Measurements from ENCODE around the gene DNAJB8. TPM values are rescaled to one million over a fixed set of nuclear protein-coding genes. Genes with fewer than 3 reads are reported as not detected.

The DNAJB8 gene
- polyA plus RNA-seq, 1 experiment, result not detected

DNA sequence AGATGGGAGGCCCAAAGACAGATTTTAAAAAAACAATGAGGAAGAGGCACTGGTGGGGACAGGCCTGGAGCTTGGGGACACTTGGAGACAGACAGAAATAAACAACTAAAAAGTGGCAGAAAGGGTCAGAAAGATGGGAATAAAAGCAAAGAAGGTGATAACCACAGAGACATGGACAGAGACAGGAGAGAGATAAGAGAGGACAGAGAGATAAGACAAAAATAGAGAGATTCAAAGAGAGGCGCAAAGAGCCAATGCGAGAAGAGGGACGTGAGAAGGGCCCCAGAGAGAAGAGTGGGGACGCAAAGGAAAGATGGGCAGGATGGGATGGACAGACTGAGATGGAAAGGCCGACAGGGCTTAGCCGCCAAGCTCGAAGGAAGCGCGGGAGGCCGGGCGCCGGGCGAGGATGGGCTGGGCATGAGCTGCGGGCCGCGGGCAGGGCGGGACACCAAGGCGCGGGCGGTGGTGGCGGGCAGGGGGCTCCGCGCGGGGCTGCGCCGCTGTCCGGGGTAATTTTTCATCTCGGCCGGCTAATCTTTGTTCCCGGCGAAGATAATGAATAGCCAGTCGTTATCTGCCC is 29.4 kb upstream of the DNAJB8 start:
- no peak for DNase-seq (ENCODE audit: low read depth, low spot score)
- Histone ChIP-seq H3K27ac (ENCODE audit: low read depth, low read length) (no peak overlapping the region), H3K4me3 (ENCODE audit: low read depth, low read length) (no peak overlapping the region), H3K9me3 (ENCODE audit: control insufficient read depth, insufficient read depth, low read length) (no peaks in the 10 kb centered on the region; the same call in 1 of the 2 replicates), H3K27me3 (ENCODE audit: control insufficient read depth, insufficient read depth, low read length) (peaks cover 8% of the 10 kb centered on the region)
- TF ChIP-seq, protein P1, sequence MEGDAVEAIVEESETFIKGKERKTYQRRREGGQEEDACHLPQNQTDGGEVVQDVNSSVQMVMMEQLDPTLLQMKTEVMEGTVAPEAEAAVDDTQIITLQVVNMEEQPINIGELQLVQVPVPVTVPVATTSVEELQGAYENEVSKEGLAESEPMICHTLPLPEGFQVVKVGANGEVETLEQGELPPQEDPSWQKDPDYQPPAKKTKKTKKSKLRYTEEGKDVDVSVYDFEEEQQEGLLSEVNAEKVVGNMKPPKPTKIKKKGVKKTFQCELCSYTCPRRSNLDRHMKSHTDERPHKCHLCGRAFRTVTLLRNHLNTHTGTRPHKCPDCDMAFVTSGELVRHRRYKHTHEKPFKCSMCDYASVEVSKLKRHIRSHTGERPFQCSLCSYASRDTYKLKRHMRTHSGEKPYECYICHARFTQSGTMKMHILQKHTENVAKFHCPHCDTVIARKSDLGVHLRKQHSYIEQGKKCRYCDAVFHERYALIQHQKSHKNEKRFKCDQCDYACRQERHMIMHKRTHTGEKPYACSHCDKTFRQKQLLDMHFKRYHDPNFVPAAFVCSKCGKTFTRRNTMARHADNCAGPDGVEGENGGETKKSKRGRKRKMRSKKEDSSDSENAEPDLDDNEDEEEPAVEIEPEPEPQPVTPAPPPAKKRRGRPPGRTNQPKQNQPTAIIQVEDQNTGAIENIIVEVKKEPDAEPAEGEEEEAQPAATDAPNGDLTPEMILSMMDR (IDR thresholded peaks at IDR 0.05; ENCODE audit: low read depth, low read length), result no peak
- POLR2A ChIA-PET, result no interaction called here
- CTCF ChIA-PET, result interaction anchor here (1.3 to 3.9 kb wide), 3 partner anchors 10 to 326 kb away, joined by 3 to 47 read pairs (median 10); no protein-coding TSS in a partner anchor

DNA sequence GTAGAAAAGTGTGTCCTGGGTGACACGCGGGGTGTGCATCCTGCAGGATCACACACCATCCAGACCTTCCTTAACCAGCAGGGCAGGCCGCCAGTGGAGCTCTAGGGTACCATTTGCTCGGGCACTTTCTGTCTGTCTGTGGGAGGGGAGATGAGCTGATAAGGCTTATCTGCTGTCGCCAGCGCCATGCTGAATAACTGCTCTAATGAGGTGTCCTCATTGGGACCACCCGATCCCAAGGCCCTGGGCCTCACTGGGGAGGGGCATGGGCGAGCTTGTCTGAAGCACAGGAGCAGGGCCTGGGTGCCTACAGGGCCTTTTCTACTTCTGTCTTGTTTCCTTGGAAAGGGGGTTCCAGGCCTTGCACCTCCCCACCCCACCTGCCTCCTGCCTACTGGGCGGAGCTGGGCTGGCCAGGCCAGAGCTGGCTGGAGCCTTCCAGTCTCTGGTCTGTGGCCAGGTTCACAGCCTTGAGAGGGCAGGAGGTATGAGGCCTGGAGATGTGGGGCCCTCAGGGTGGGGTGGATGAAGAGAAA is 28.8 kb upstream of the DNAJB8 start:
- H3K9me3 ChIP-seq (ENCODE audit: control insufficient read depth, insufficient read depth, low read length), result no peaks in the 10 kb centered on the region; the same call in 1 of the 2 replicates
- peaks cover 8% of the 10 kb centered on the region for H3K27me3 ChIP-seq (ENCODE audit: control insufficient read depth, insufficient read depth, low read length)
- DNase-seq (ENCODE audit: low read depth, low spot score), result no peak
- TF ChIP-seq, protein P1 (IDR thresholded peaks at IDR 0.05; ENCODE audit: low read depth, low read length), result no peak
- ChIA-PET POLR2A (no interaction called here), CTCF (no interaction called here)
- H3K4me3 ChIP-seq (ENCODE audit: low read depth, low read length), result no peak overlapping the region
- H3K27ac ChIP-seq (ENCODE audit: low read depth, low read length), result no peak overlapping the region

DNA sequence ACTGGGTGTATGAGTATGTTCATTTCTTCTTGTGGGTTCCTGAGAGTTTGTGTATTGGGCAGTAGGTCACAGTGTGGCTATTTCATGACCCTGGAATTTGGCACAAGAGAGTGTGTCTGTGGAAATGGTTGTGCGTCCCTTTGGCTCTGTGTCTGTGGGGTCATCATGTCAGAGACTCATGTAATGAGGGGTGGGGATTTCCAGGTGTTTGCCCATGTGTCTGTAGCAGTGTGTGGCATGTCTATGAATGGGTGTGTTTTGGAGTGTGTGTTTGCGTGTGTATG is 27.6 kb upstream of the DNAJB8 start:
- DNase-seq (ENCODE audit: low read depth, low spot score), result no peak
- no peaks in the 10 kb centered on the region; the same call in 1 of the 2 replicates for H3K9me3 ChIP-seq (ENCODE audit: control insufficient read depth, insufficient read depth, low read length)
- H3K27ac ChIP-seq (ENCODE audit: low read depth, low read length), result no peak overlapping the region
- no peak overlapping the region for H3K4me3 ChIP-seq (ENCODE audit: low read depth, low read length)
- ChIA-PET POLR2A (no interaction called here), CTCF (no interaction called here)
- TF ChIP-seq, protein P1 (IDR thresholded peaks at IDR 0.05; ENCODE audit: low read depth, low read length), result no peak
- H3K27me3 ChIP-seq (ENCODE audit: control insufficient read depth, insufficient read depth, low read length), result peaks cover 8% of the 10 kb centered on the region

DNA sequence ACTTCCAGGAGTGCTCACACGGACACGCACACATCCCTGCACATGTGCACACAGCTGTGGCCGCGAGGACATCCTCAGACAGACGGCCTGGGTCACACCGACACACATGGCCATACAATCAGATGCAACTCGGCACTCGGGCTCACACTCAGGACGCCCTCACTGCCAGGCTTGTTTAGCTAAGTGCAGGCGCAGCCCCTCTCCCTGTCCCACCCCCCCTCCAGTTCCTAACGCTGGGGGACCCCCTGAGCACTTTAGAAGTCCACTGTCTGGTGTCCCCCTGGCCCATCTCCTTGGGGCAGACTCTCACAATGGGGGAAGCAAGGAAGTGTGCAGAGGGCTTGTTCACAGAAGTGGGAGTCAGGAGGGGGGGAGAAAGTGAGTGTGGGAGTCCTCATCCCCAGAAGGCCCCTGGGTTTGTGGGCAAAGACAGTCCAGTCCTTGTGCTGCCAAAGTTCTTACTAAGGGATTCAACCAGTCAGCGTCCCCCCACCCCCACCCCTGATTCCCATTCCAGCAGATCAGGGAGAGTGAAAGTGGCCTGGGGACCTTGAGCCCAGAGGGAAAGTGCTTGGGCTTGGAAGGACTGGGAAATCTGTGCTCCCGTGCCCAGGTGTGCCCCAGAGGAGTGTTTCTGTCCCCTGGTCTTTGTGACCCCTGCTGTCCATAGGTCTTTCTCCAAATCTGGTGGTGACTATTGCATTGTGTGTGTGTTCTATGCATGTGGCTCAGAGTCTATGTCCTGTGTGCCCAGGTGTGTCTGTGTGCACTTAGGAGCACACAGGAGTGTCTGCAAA is 27.1 kb upstream of the DNAJB8 start:
- TF ChIP-seq, protein P1 (IDR thresholded peaks at IDR 0.05; ENCODE audit: low read depth, low read length), result no peak
- ChIA-PET CTCF (no interaction called here), POLR2A (no interaction called here)
- Histone ChIP-seq H3K4me3 (ENCODE audit: low read depth, low read length) (no peak overlapping the region), H3K9me3 (ENCODE audit: control insufficient read depth, insufficient read depth, low read length) (no peaks in the 10 kb centered on the region; the same call in 1 of the 2 replicates), H3K27me3 (ENCODE audit: control insufficient read depth, insufficient read depth, low read length) (peaks cover 8% of the 10 kb centered on the region), H3K27ac (ENCODE audit: low read depth, low read length) (no peak overlapping the region)
- no peak for DNase-seq (ENCODE audit: low read depth, low spot score)

Measured in AG04450 (cell line).